CD4-positive, CD25-positive, alpha-beta regulatory T cell (primary cell): Measurements from ENCODE around the gene LTK. TPM values are rescaled to one million over a fixed set of nuclear protein-coding genes. Genes with fewer than 3 reads are reported as not detected.
A peak's percentile ranks its signal among the peaks of the same experiment; 100 is the strongest.

Experiments
- ATAC-seq, 2 donors: fragments of 150-1000 bp; cut with Tn5 transposase; one replicate each; pipeline ENCODE4 v1.10.0; 2021; ENCODE audit warnings: low read depth in 2 of 2, moderate number of reproducible peaks in 2 of 2, moderate library complexity in 1 of 2
- DNase-seq, 3 donors: peaks; one replicate each; pipeline versions ENCODE4 v3.0.0 to v3.0.0-alpha.2; 2012 to 2022; ENCODE audit warnings: mixed read lengths in 1 of 3
- H3K27ac ChIP-seq: one replicate; pipeline ENCODE4 v1.7.0; 2013; ENCODE audit warnings: mild to moderate bottlenecking, low read length; ENCODE audit not compliant: insufficient read depth, poor library complexity, severe bottlenecking
- H3K27me3 ChIP-seq: one replicate; pipeline ENCODE4 v1.7.0; 2013; ENCODE audit warnings: low read length; ENCODE audit not compliant: control insufficient read depth, insufficient read depth
- H3K36me3 ChIP-seq: one replicate; pipeline ENCODE4 v1.7.0; 2013; ENCODE audit warnings: mild to moderate bottlenecking, low read length, moderate library complexity; ENCODE audit not compliant: control insufficient read depth, insufficient read depth
- H3K4me1 ChIP-seq: 2 replicates; pipeline ENCODE4 v1.7.0; 2013; ENCODE audit warnings: mild to moderate bottlenecking, low read length; ENCODE audit not compliant: insufficient read depth, control insufficient read depth, poor library complexity, severe bottlenecking
- H3K4me3 ChIP-seq: one replicate; pipeline ENCODE4 v1.7.0; 2013; ENCODE audit warnings: low read depth, mild to moderate bottlenecking, low read length, moderate library complexity
- H3K9me3 ChIP-seq, 2 experiments: 1 replicate in 1 of 2; 2 replicates in 1 of 2; pipeline ENCODE4 v1.7.0; 2013; ENCODE audit warnings: low read length in 2 of 2, mild to moderate bottlenecking in 1 of 2, moderate library complexity in 1 of 2; ENCODE audit not compliant: control insufficient read depth in 2 of 2
- H3K27ac Mint-ChIP-seq, 3 donors: one replicate each; pipeline ENCODE4 v1.8.0; 2020 to 2022; ENCODE audit warnings: mild to moderate bottlenecking in 3 of 3, mixed read lengths in 3 of 3, moderate library complexity in 2 of 3
- H3K27me3 Mint-ChIP-seq: one replicate; pipeline ENCODE4 v1.8.0; 2022; ENCODE audit warnings: mild to moderate bottlenecking, mixed read lengths
- H3K36me3 Mint-ChIP-seq: one replicate; pipeline ENCODE4 v1.8.0; 2020; ENCODE audit warnings: mixed read lengths
- H3K4me1 Mint-ChIP-seq, 4 donors: one replicate each; pipeline ENCODE4 v1.8.0; 2020 to 2022; ENCODE audit warnings: mixed read lengths in 4 of 4, mild to moderate bottlenecking in 1 of 4
- H3K4me3 Mint-ChIP-seq, 4 donors: one replicate each; pipeline ENCODE4 v1.8.0; 2020 to 2022; ENCODE audit warnings: mild to moderate bottlenecking in 4 of 4, mixed read lengths in 4 of 4, moderate library complexity in 3 of 4
- H3K9me3 Mint-ChIP-seq, 7 donors: one replicate each; pipeline ENCODE4 v1.8.0; 2020 to 2022; ENCODE audit warnings: mixed read lengths in 7 of 7, mild to moderate bottlenecking in 3 of 7, moderate library complexity in 2 of 7
- polyA plus RNA-seq, 4 donors: library from polyadenylated mRNA; unstranded; fragments of 300-500 nt; fragmentation: Illumina TruSeq; gene quantifications; one replicate each; pipeline ENCODE4 v1.2.3, GENCODE V29; 2021
- total RNA-seq: library from RNA; stranded (reverse); gene quantifications from one replicate; pipeline ENCODE4 v1.2.3, GENCODE V29; 2022

LTK gene
- total and polyA plus RNA-seq, 5 donors from 2014 or later: 0.17 to 2.0 (median 0.40) TPM

- Histone ChIP-seq H3K27me3 (peaks cover 9% of the 10 kb centered on the region), H3K9me3 (no peaks in the 10 kb centered on the region), H3K27ac (no peak overlapping the region), H3K36me3 (no peaks in the 10 kb centered on the region), H3K4me3 (no peak overlapping the region), H3K4me1 (peaks cover 22% of the 10 kb centered on the region)
- peaks cover 0 to 26% (median 7%) of the 10 kb centered on the region in 4 donors for H3K4me1 Mint-ChIP-seq
- peaks cover 0 to 2% (median 0%) of the 10 kb centered on the region in 7 donors for H3K9me3 Mint-ChIP-seq
- no peak for DNase-seq
- peak overlapping the region; percentile 71 to 91 (median 84) for H3K4me3 Mint-ChIP-seq
- ATAC-seq: peak in 1 of 2 donors; percentile 10
- H3K36me3 Mint-ChIP-seq: no peaks in the 10 kb centered on the region
- no peak overlapping the region for H3K27ac Mint-ChIP-seq
- peaks cover 71% of the 10 kb centered on the region for H3K27me3 Mint-ChIP-seq
These were observed 10.6 kb downstream of the LTK start for GRCh38 chr15:41502795-41503668.

- peak overlapping the region; percentile 71 to 84 (median 80) for H3K4me3 Mint-ChIP-seq
- Histone ChIP-seq H3K4me1 (peaks cover 22% of the 10 kb centered on the region), H3K36me3 (no peaks in the 10 kb centered on the region), H3K27me3 (peaks cover 12% of the 10 kb centered on the region), H3K4me3 (peak overlapping the region; percentile 37), H3K9me3 (no peaks in the 10 kb centered on the region), H3K27ac (no peak overlapping the region)
- peak in 2 of 3 donors; percentile 38 to 66 for DNase-seq
- peak; percentile 69 to 72 for ATAC-seq
- peak overlapping the region in 1 of 3 donors; percentile 42 for H3K27ac Mint-ChIP-seq
- peaks cover 0 to 26% (median 7%) of the 10 kb centered on the region in 4 donors for H3K4me1 Mint-ChIP-seq
- no peaks in the 10 kb centered on the region for H3K36me3 Mint-ChIP-seq
- H3K9me3 Mint-ChIP-seq: peaks cover 0 to 2% (median 0%) of the 10 kb centered on the region in 7 donors
- H3K27me3 Mint-ChIP-seq: peaks cover 75% of the 10 kb centered on the region
These were observed 11.5 kb downstream of the LTK start for GRCh38 chr15:41501931-41502794.

GRCh38 chr15:41501191-41501917 is 12.3 kb downstream of the LTK start:
- Mint-ChIP-seq H3K4me1 (peaks cover 0 to 28% (median 7%) of the 10 kb centered on the region in 4 donors), H3K9me3 (peaks cover 0 to 2% (median 0%) of the 10 kb centered on the region in 7 donors), H3K27me3 (peaks cover 79% of the 10 kb centered on the region), H3K27ac (no peak overlapping the region), H3K36me3 (no peaks in the 10 kb centered on the region), H3K4me3 (peak overlapping the region; percentile 71 to 84 (median 81))
- Histone ChIP-seq H3K27ac (no peak overlapping the region), H3K4me1 (peaks cover 22% of the 10 kb centered on the region), H3K27me3 (peaks cover 18% of the 10 kb centered on the region), H3K4me3 (no peak overlapping the region), H3K36me3 (no peaks in the 10 kb centered on the region), H3K9me3 (no peaks in the 10 kb centered on the region)
- ATAC-seq (peak; percentile 37 to 47), DNase-seq (peak in 2 of 3 donors; percentile 26 to 55)

GRCh38 chr15:41499109-41499851 is 14.3 kb downstream of the LTK start:
- peaks cover 39% of the 10 kb centered on the region for H3K4me1 ChIP-seq
- Mint-ChIP-seq H3K36me3 (no peaks in the 10 kb centered on the region), H3K4me3 (peak overlapping the region in 1 of 4 donors; percentile 57), H3K4me1 (peaks cover 0 to 31% (median 7%) of the 10 kb centered on the region in 4 donors), H3K27me3 (peaks cover 71% of the 10 kb centered on the region), H3K27ac (no peak overlapping the region), H3K9me3 (peaks cover 0 to 2% (median 0%) of the 10 kb centered on the region in 7 donors)
- H3K27ac ChIP-seq: no peak overlapping the region
- peaks cover 19% of the 10 kb centered on the region for H3K27me3 ChIP-seq
- no peak for ATAC-seq
- no peak for DNase-seq
- H3K36me3 ChIP-seq: no peaks in the 10 kb centered on the region
- no peaks in the 10 kb centered on the region for H3K9me3 ChIP-seq
- H3K4me3 ChIP-seq: no peak overlapping the region

- Histone ChIP-seq H3K9me3 (no peaks in the 10 kb centered on the region), H3K27me3 (peaks cover 19% of the 10 kb centered on the region), H3K4me3 (no peak overlapping the region), H3K36me3 (no peaks in the 10 kb centered on the region), H3K4me1 (peaks cover 40% of the 10 kb centered on the region), H3K27ac (no peak overlapping the region)
- DNase-seq: no peak
- Mint-ChIP-seq H3K4me3 (peak overlapping the region in 2 of 4 donors; percentile 41 to 57), H3K9me3 (peaks cover 0 to 2% (median 0%) of the 10 kb centered on the region in 7 donors), H3K4me1 (peaks cover 0 to 31% (median 7%) of the 10 kb centered on the region in 4 donors), H3K27ac (no peak overlapping the region), H3K27me3 (peaks cover 68% of the 10 kb centered on the region), H3K36me3 (no peaks in the 10 kb centered on the region)
- ATAC-seq: no peak
These were observed 15.0 kb downstream of the LTK start for GRCh38 chr15:41498657-41499056.

- Mint-ChIP-seq H3K27me3 (peaks cover 56% of the 10 kb centered on the region), H3K4me3 (peak overlapping the region; percentile 40 to 82 (median 78)), H3K4me1 (peaks cover 0 to 27% (median 10%) of the 10 kb centered on the region in 4 donors), H3K36me3 (no peaks in the 10 kb centered on the region), H3K9me3 (peaks cover 0 to 1% (median 0%) of the 10 kb centered on the region in 7 donors), H3K27ac (no peak overlapping the region)
- H3K4me3 ChIP-seq: no peak overlapping the region
- no peak for DNase-seq
- H3K36me3 ChIP-seq: no peaks in the 10 kb centered on the region
- peak in 1 of 2 donors; percentile 5 for ATAC-seq
- H3K27me3 ChIP-seq: peaks cover 19% of the 10 kb centered on the region
- H3K27ac ChIP-seq: no peak overlapping the region
- H3K9me3 ChIP-seq: no peaks in the 10 kb centered on the region
- peaks cover 31% of the 10 kb centered on the region for H3K4me1 ChIP-seq
These were observed 17.7 kb downstream of the LTK start for GRCh38 chr15:41495736-41496599.
